ENCODE results near the gene IL2RA. TPM values are rescaled to one million over a fixed set of nuclear protein-coding genes. Genes with fewer than 3 reads are reported as not detected.

The IL2RA gene
- total RNA-seq, 4 donors from 2014 or later = 0.70 to 16.5 (median 1.9) TPM

GRCh38 chr10:6079044-6079443 lies 16.9 kb upstream of the IL2RA start:
- no peak overlapping the region for H3K27ac ChIP-seq
- H3K9me3 ChIP-seq = no peaks in the 10 kb centered on the region
- TF ChIP-seq CTCF (IDR thresholded peaks at IDR 0.05) (no peak), POLR2A (IDR thresholded peaks at IDR 0.05) (no peak)
- no peaks in the 10 kb centered on the region for H3K36me3 ChIP-seq
- H3K4me1 ChIP-seq = no peaks in the 10 kb centered on the region
- DNase-seq = no peak
- H3K4me3 ChIP-seq = no peak overlapping the region
- no peaks in the 10 kb centered on the region for H3K27me3 ChIP-seq

- H3K4me3 ChIP-seq = no peak overlapping the region
- H3K36me3 ChIP-seq = no peaks in the 10 kb centered on the region
- no peaks in the 10 kb centered on the region for H3K27me3 ChIP-seq
- H3K27ac ChIP-seq = no peak overlapping the region
- no peaks in the 10 kb centered on the region for H3K9me3 ChIP-seq
- no peak for TF ChIP-seq CTCF (IDR thresholded peaks at IDR 0.05)
- no peak for TF ChIP-seq POLR2A (IDR thresholded peaks at IDR 0.05)
- DNase-seq = no peak
- peaks cover 0 to 6% (median 0%) of the 10 kb centered on the region in 4 donors for H3K4me1 ChIP-seq
These were observed 15.0 kb upstream of the IL2RA start for GRCh38 chr10:6077071-6077675.

GRCh38 chr10:6074489-6075301 lies 12.5 kb upstream of the IL2RA start:
- Histone ChIP-seq H3K9me3 (no peaks in the 10 kb centered on the region), H3K27ac (no peak overlapping the region), H3K27me3 (no peaks in the 10 kb centered on the region), H3K4me3 (no peak overlapping the region), H3K36me3 (no peaks in the 10 kb centered on the region), H3K4me1 (peaks cover 0 to 23% (median 0%) of the 10 kb centered on the region in 4 donors)
- TF ChIP-seq POLR2A (IDR thresholded peaks at IDR 0.05) (no peak), CTCF (IDR thresholded peaks at IDR 0.05) (no peak)
- DNase-seq = no peak

GRCh38 chr10:6072215-6072934 lies 10.2 kb upstream of the IL2RA start:
- Histone ChIP-seq H3K4me3 (no peak overlapping the region), H3K4me1 (peaks cover 0 to 30% (median 3%) of the 10 kb centered on the region in 4 donors), H3K27ac (peak overlapping the region; percentile 53 to 76 (median 59)), H3K9me3 (no peaks in the 10 kb centered on the region), H3K36me3 (no peaks in the 10 kb centered on the region), H3K27me3 (no peaks in the 10 kb centered on the region)
- TF ChIP-seq POLR2A (IDR thresholded peaks at IDR 0.05) (no peak), CTCF (IDR thresholded peaks at IDR 0.05) (no peak)
- DNase-seq = peak in 1 of 3 donors; percentile 60

GRCh38 chr10:6071181-6072175 lies 9.3 kb upstream of the IL2RA start:
- DNase-seq = peak in 2 of 3 donors; percentile 43
- Histone ChIP-seq H3K4me1 (peaks cover 0 to 30% (median 3%) of the 10 kb centered on the region in 4 donors), H3K4me3 (no peak overlapping the region), H3K9me3 (no peaks in the 10 kb centered on the region), H3K36me3 (no peaks in the 10 kb centered on the region), H3K27ac (peak overlapping the region; percentile 53 to 76 (median 59)), H3K27me3 (no peaks in the 10 kb centered on the region)
- TF ChIP-seq POLR2A (IDR thresholded peaks at IDR 0.05) (no peak), CTCF (IDR thresholded peaks at IDR 0.05) (no peak)

Data from Peyer's patch (tissue), 4 donors.